Spinal cord (tissue), 10 donors: Measurements from ENCODE around the gene YOD1. TPM values are rescaled to one million over a fixed set of nuclear protein-coding genes. Genes with fewer than 3 reads are reported as not detected.

Experiments used
- DNase-seq, 6 donors: peaks; one replicate each; pipeline versions ENCODE4 v3.0.0 to v3.0.0-alpha.2; 2013 to 2015; ENCODE audit warnings: low spot score in 6 of 6, low read depth in 4 of 6
- H3K27ac ChIP-seq: one replicate; pipeline ENCODE4 v1.5.1; 2013; ENCODE audit warnings: low read depth, low read length, control low read depth
- H3K27me3 ChIP-seq: one replicate; pipeline ENCODE4 v1.6.1; 2013; ENCODE audit warnings: low read length; ENCODE audit not compliant: control insufficient read depth, insufficient read depth
- H3K36me3 ChIP-seq: one replicate; pipeline ENCODE4 v1.6.1; 2013; ENCODE audit warnings: low read length; ENCODE audit not compliant: control insufficient read depth, insufficient read depth
- H3K4me1 ChIP-seq: one replicate; pipeline ENCODE4 v1.6.1; 2013; ENCODE audit warnings: low read length; ENCODE audit not compliant: control insufficient read depth, insufficient read depth
- H3K4me3 ChIP-seq: one replicate; pipeline ENCODE4 v1.5.1; 2013; ENCODE audit warnings: low read depth, low read length, control low read depth
- H3K9me3 ChIP-seq: one replicate; pipeline ENCODE4 v1.6.1; 2013; ENCODE audit warnings: low read length; ENCODE audit not compliant: control insufficient read depth, insufficient read depth
- WGBS: methylation state at CpG from one replicate; pipeline ENCODE4 v1.1.5; 2013; ENCODE audit warnings: missing lambda C conversion rate; ENCODE audit not compliant: insufficient coverage; 5-methylcytosine and 5-hydroxymethylcytosine counted together
- polyA plus RNA-seq, 2 donors: library from polyadenylated mRNA; unstranded; fragments of 120-200 nt; gene quantifications; one replicate each; pipeline ENCODE4 v1.2.1, GENCODE V29; 2013; ENCODE audit not compliant: insufficient read length in 2 of 2
- total RNA-seq, 2 donors: library from RNA; depleted of rRNA in 1 of 2; stranded (reverse); fragments of 120-200 nt in 1 of 2; fragments of >200 nt in 1 of 2; gene quantifications; one replicate each; pipeline versions ENCODE4 v1.2.3 to v1.2.4, GENCODE V29; 2013 to 2014
- donor health status: healthy.

YOD1 gene
- total and polyA plus RNA-seq, 4 donors: 7.5 to 29.0 (median 12.5) TPM

DNA sequence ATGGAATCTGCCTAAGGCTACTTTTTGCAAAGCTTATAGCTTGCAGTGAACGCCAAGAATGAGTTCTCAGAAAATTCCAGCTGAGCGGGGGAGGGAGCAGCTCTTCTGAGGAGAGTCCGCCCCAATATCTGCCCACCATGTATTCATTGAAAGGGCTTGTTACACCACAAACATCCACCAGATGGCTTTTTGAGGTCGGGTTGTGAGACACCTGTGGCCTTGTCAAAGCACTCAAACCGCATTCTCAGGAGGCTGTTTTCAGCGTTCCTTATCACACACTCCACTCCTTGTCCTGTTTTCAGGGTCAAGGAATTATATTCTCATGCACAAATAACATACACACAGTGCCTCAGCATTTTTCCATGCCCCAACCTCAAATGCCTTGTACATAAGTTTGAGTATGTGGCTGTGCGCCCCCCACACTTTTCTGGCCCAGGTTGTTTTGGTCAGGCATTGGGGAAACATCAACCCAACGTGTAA, 33.7 kb upstream of the YOD1 start:
- DNase-seq: peak; percentile 17 to 88 (median 35)
- H3K4me1 ChIP-seq: no peaks in the 10 kb centered on the region
- H3K36me3 ChIP-seq: no peaks in the 10 kb centered on the region
- H3K9me3 ChIP-seq: no peaks in the 10 kb centered on the region
- H3K27me3 ChIP-seq: no peaks in the 10 kb centered on the region
- no peak overlapping the region for H3K4me3 ChIP-seq
- WGBS: 3% methylated on average over 6 of the region's 8 CpGs
- H3K27ac ChIP-seq: no peak overlapping the region

DNA sequence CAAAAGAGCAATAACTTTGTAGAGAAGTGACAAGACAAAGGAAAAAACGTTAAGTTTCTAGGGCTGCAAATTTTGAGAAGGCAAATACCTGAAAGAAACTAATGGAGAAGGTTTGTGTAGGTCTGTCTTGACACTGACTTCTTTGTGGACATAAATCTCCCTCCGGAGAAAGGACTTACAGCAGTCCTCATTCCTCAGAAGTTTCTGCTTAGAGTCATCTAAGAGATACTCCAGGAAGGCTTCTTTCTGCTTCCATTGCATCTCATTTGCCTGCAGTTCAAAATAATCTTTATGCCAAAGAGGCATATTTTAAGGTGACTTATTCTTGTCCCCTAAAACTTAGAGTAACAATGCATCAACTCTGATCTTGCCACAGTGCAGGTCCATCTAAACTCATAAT, 33.2 kb upstream of the YOD1 start:
- H3K9me3 ChIP-seq: no peaks in the 10 kb centered on the region
- no peak overlapping the region for H3K4me3 ChIP-seq
- H3K27me3 ChIP-seq: no peaks in the 10 kb centered on the region
- H3K4me1 ChIP-seq: no peaks in the 10 kb centered on the region
- DNase-seq: no peak
- H3K36me3 ChIP-seq: no peaks in the 10 kb centered on the region
- no peak overlapping the region for H3K27ac ChIP-seq
- WGBS: no CpG with 5 or more reads among the region's 2 CpGs

DNA sequence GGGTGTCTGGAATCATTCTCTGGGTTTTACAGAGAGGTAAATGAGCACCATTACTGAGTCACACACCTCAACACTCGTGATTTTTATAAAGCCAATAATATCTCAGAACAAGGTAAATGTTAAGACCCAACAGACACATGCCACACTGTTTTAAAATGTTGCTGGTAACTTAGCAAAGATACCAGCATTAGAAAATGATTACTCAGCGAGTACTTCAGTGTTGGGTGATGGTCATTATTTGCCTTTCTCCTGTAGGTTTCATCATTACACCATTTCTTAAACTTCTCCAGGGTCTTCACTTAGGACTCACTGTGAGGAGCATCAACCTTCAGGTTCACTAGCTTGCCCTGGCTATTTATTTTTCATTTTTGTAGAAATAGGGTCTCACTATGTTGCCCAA, 30.8 kb upstream of the YOD1 start:
- H3K4me1 ChIP-seq: no peaks in the 10 kb centered on the region
- H3K4me3 ChIP-seq: no peak overlapping the region
- no peak overlapping the region for H3K27ac ChIP-seq
- no peaks in the 10 kb centered on the region for H3K27me3 ChIP-seq
- H3K9me3 ChIP-seq: no peaks in the 10 kb centered on the region
- no CpG with 5 or more reads among the region's 2 CpGs for WGBS
- peaks cover 4% of the 10 kb centered on the region for H3K36me3 ChIP-seq
- DNase-seq: no peak

- no peak overlapping the region for H3K4me3 ChIP-seq
- no CpG with 5 or more reads among the region's 2 CpGs for WGBS
- H3K27ac ChIP-seq: no peak overlapping the region
- no peaks in the 10 kb centered on the region for H3K4me1 ChIP-seq
- peaks cover 4% of the 10 kb centered on the region for H3K36me3 ChIP-seq
- H3K27me3 ChIP-seq: no peaks in the 10 kb centered on the region
- no peaks in the 10 kb centered on the region for H3K9me3 ChIP-seq
- DNase-seq: no peak
These were observed 30.1 kb upstream of the YOD1 start for GRCh38 chr1:207081088-207081487.

- Histone ChIP-seq H3K9me3 (no peaks in the 10 kb centered on the region), H3K27ac (no peak overlapping the region), H3K27me3 (no peaks in the 10 kb centered on the region), H3K4me1 (no peaks in the 10 kb centered on the region), H3K4me3 (no peak overlapping the region), H3K36me3 (peaks cover 4% of the 10 kb centered on the region)
- WGBS: 81% methylated on average over 3 of the region's 6 CpGs
- no peak for DNase-seq
These were observed 28.8 kb upstream of the YOD1 start for GRCh38 chr1:207079706-207080241.

- no peak for DNase-seq
- 91% methylated on average over 10 of the region's 11 CpGs for WGBS
- Histone ChIP-seq H3K36me3 (peaks cover 4% of the 10 kb centered on the region), H3K27me3 (no peaks in the 10 kb centered on the region), H3K4me3 (no peak overlapping the region), H3K27ac (no peak overlapping the region), H3K9me3 (no peaks in the 10 kb centered on the region), H3K4me1 (no peaks in the 10 kb centered on the region)
These were observed 27.6 kb upstream of the YOD1 start for GRCh38 chr1:207078578-207079132.

GRCh38 chr1:207077470-207078377, 26.7 kb upstream of the YOD1 start:
- Histone ChIP-seq H3K9me3 (no peaks in the 10 kb centered on the region), H3K36me3 (peaks cover 4% of the 10 kb centered on the region), H3K4me1 (no peaks in the 10 kb centered on the region), H3K4me3 (no peak overlapping the region), H3K27ac (no peak overlapping the region), H3K27me3 (no peaks in the 10 kb centered on the region)
- peak; percentile 31 to 93 (median 69) for DNase-seq
- WGBS: 67% methylated on average over 1 of the region's 6 CpGs

DNA sequence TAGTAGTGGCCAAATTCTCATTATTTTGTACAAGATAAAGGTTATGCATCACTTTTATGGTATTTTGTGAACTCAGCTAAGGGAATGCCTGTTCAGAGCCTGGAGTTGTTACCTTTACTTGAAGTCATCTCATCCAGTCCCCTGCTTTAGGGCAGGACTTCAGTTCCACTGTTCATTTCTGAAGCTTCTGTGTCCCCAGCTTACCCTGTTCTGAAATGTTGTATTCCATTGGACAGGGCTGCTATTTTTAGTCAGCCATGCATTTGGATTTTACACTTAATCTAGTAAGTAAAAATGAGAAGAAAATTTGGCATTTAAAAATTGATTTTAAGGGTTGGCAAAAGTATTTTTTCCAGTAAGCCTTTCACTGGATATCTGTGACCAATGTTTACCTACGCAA, 26.0 kb upstream of the YOD1 start:
- no CpG with 5 or more reads among the region's 1 CpG for WGBS
- no peaks in the 10 kb centered on the region for H3K27me3 ChIP-seq

GRCh38 chr1:207076181-207076955, 25.4 kb upstream of the YOD1 start:
- H3K36me3 ChIP-seq: peaks cover 10% of the 10 kb centered on the region
- H3K27ac ChIP-seq: no peak overlapping the region
- H3K9me3 ChIP-seq: no peaks in the 10 kb centered on the region
- no peaks in the 10 kb centered on the region for H3K27me3 ChIP-seq
- H3K4me3 ChIP-seq: no peak overlapping the region
- DNase-seq: no peak
- WGBS: 97% methylated on average over 3 of the region's 5 CpGs
- no peaks in the 10 kb centered on the region for H3K4me1 ChIP-seq

More for the DNA sequence above, 26.0 kb upstream of the YOD1 start:
- no peak overlapping the region for H3K27ac ChIP-seq
- H3K4me3 ChIP-seq: no peak overlapping the region
- peaks cover 7% of the 10 kb centered on the region for H3K36me3 ChIP-seq
- no peaks in the 10 kb centered on the region for H3K4me1 ChIP-seq
- no peak for DNase-seq
- no peaks in the 10 kb centered on the region for H3K9me3 ChIP-seq
